Left lung (tissue), 10 donors: ENCODE measurements around the gene DAAM1. TPM values are rescaled to one million over a fixed set of nuclear protein-coding genes. Genes with fewer than 3 reads are reported as not detected.
A peak's percentile ranks its signal among the peaks of the same experiment; 100 is the strongest.

ENCODE experiments used
- ATAC-seq: fragments of 200-7000 bp; cut with Tn5 transposase; one replicate; pipeline ENCODE4 v1.9.1; 2020; ENCODE audit warnings: moderate library complexity
- DNase-seq, 4 donors: peaks; one replicate each; pipeline ENCODE4 v3.0.0-alpha.2; 2013 to 2020
- H3K27ac ChIP-seq, 2 donors: fragments of 200-600 bp; sonication (generic) in 1 of 2; one replicate each; pipeline versions ENCODE4 v1.5.0 to v1.8.0; 2020 to 2021
- H3K27me3 ChIP-seq, 2 donors: fragments of 200-600 bp; sonication (generic) in 1 of 2; one replicate each; pipeline versions ENCODE4 v1.5.0 to v1.8.0; 2020 to 2021
- H3K36me3 ChIP-seq, 2 donors: fragments of 200-600 bp; sonication (generic) in 1 of 2; one replicate each; pipeline versions ENCODE4 v1.5.0 to v1.8.0; 2020 to 2021
- H3K4me1 ChIP-seq, 2 donors: fragments of 200-600 bp; one replicate each; pipeline ENCODE4 v1.8.0; 2021
- H3K4me3 ChIP-seq, 2 donors: fragments of 200-600 bp; sonication (generic) in 1 of 2; one replicate each; pipeline versions ENCODE4 v1.5.0 to v1.8.0; 2020 to 2021; ENCODE audit warnings: mild to moderate bottlenecking in 1 of 2
- H3K9me3 ChIP-seq, 2 donors: fragments of 200-600 bp; sonication (generic) in 1 of 2; one replicate each; pipeline versions ENCODE4 v1.5.0 to v1.8.0; 2020 to 2021
- CTCF ChIP-seq, 2 donors: fragments of 200-600 bp; sonication (generic) in 1 of 2; IDR thresholded peaks; one replicate each; pipeline versions ENCODE4 v1.5.0 to v1.8.0; 2021; ENCODE audit warnings: antibody characterized with exemption in 2 of 2
- intact Hi-C, 2 donors: fragments of 100-400 bp; cut with DNase I; formaldehyde crosslinking; loops; one replicate each; pipeline versions ENCODE4 v1.11.2 to v1.14.2; 2022
- polyA plus RNA-seq, 6 donors: library from polyadenylated mRNA; unstranded; fragments of 120-200 nt; gene quantifications; one replicate each; pipeline ENCODE4 v1.2.1, GENCODE V29; 2013; ENCODE audit not compliant: insufficient read length in 6 of 6
- total RNA-seq, 2 donors: library from RNA; stranded (reverse); fragmentation: NEBNext Ultra II Directional; extraction: Animal tissue kit (Norgen Biotek cat#: 25700); gene quantifications; one replicate each; pipeline ENCODE4 v1.2.1, GENCODE V29; 2021
- donor health status: DM: no; HTN: yes; CAD: no.
- donor health status: DM: no; HTN: no; CAD: no.

Gene DAAM1
- total and polyA plus RNA-seq, 8 donors, result 47.5 to 68.4 (median 51.0) TPM

GRCh38 chr14:59159169-59159568, 29.3 kb upstream of the DAAM1 start:
- TF ChIP-seq CTCF (IDR thresholded peaks at IDR 0.05), result no peak
- no peaks in the 10 kb centered on the region for H3K36me3 ChIP-seq
- intact Hi-C loops, result no loop called here
- H3K9me3 ChIP-seq, result no peaks in the 10 kb centered on the region
- peaks cover 0 to 8% of the 10 kb centered on the region in 2 donors for H3K4me1 ChIP-seq
- no peak for ATAC-seq
- no peaks in the 10 kb centered on the region for H3K27me3 ChIP-seq
- no peak overlapping the region for H3K27ac ChIP-seq
- DNase-seq, result no peak
- no peak overlapping the region for H3K4me3 ChIP-seq

- no peaks in the 10 kb centered on the region for H3K36me3 ChIP-seq
- ATAC-seq (no peak), DNase-seq (no peak)
- H3K27me3 ChIP-seq, result no peaks in the 10 kb centered on the region
- no peak overlapping the region for H3K27ac ChIP-seq
- TF ChIP-seq CTCF (IDR thresholded peaks at IDR 0.05), result no peak
- no peaks in the 10 kb centered on the region for H3K9me3 ChIP-seq
- no peak overlapping the region for H3K4me3 ChIP-seq
- intact Hi-C loops, result no loop called here
- peaks cover 0 to 8% of the 10 kb centered on the region in 2 donors for H3K4me1 ChIP-seq
Observed at GRCh38 chr14:59160506-59160905, 28.0 kb upstream of the DAAM1 start.

GRCh38 chr14:59161561-59162175, 26.8 kb upstream of the DAAM1 start:
- no peak overlapping the region for H3K4me3 ChIP-seq
- DNase-seq, result peak in 2 of 4 donors; percentile 45 to 72
- H3K9me3 ChIP-seq, result no peaks in the 10 kb centered on the region
- TF ChIP-seq CTCF (IDR thresholded peaks at IDR 0.05), result no peak
- intact Hi-C loops, result no loop called here
- H3K27me3 ChIP-seq, result no peaks in the 10 kb centered on the region
- ATAC-seq, result peak; percentile 86
- H3K4me1 ChIP-seq, result peaks cover 0 to 8% of the 10 kb centered on the region in 2 donors
- peak overlapping the region; percentile 20 to 42 for H3K27ac ChIP-seq
- H3K36me3 ChIP-seq, result no peaks in the 10 kb centered on the region

GRCh38 chr14:59166258-59166657, 22.2 kb upstream of the DAAM1 start:
- no peak for ATAC-seq
- Histone ChIP-seq H3K27ac (no peak overlapping the region), H3K4me1 (peaks cover 0 to 6% of the 10 kb centered on the region in 2 donors), H3K4me3 (no peak overlapping the region), H3K36me3 (no peaks in the 10 kb centered on the region), H3K27me3 (no peaks in the 10 kb centered on the region), H3K9me3 (no peaks in the 10 kb centered on the region)
- intact Hi-C loops, result no loop called here
- TF ChIP-seq CTCF (IDR thresholded peaks at IDR 0.05), result no peak
- no peak for DNase-seq

GRCh38 chr14:59175404-59175803, 13.1 kb upstream of the DAAM1 start:
- no peaks in the 10 kb centered on the region for H3K9me3 ChIP-seq
- no peaks in the 10 kb centered on the region for H3K27me3 ChIP-seq
- no peak overlapping the region for H3K27ac ChIP-seq
- no peak overlapping the region for H3K4me3 ChIP-seq
- intact Hi-C loops, result no loop called here
- H3K4me1 ChIP-seq, result no peaks in the 10 kb centered on the region
- no peak for TF ChIP-seq CTCF (IDR thresholded peaks at IDR 0.05)
- DNase-seq, result no peak
- ATAC-seq, result no peak
- H3K36me3 ChIP-seq, result no peaks in the 10 kb centered on the region
